Measurements from ENCODE around the gene DYRK1A. TPM values are rescaled to one million over a fixed set of nuclear protein-coding genes. Genes with fewer than 3 reads are reported as not detected.

Gene DYRK1A
- total and polyA plus RNA-seq, 2 experiments from 2014 or later, result 4.2 to 61.7 TPM

DNA sequence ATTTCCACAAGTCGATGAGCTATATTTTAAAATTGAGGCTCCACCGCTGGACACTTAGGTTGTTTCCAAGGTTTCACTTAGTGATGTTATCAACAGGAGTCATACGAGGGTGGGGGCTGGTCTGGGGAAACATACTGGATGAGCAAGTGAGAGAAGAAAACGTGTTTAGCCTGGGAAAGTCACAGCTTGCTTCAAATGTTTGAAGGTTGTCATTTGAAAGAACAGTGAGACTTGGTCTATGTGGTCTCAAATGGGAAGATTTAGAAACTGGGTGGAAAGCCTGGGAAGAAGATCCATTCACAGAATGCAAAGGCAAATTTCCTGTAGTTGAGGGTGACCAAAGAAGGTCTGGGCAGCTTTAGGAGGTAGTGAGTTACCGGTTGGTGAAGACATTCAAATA, 9.9 kb upstream of the DYRK1A start:
- TF ChIP-seq, protein P1, sequence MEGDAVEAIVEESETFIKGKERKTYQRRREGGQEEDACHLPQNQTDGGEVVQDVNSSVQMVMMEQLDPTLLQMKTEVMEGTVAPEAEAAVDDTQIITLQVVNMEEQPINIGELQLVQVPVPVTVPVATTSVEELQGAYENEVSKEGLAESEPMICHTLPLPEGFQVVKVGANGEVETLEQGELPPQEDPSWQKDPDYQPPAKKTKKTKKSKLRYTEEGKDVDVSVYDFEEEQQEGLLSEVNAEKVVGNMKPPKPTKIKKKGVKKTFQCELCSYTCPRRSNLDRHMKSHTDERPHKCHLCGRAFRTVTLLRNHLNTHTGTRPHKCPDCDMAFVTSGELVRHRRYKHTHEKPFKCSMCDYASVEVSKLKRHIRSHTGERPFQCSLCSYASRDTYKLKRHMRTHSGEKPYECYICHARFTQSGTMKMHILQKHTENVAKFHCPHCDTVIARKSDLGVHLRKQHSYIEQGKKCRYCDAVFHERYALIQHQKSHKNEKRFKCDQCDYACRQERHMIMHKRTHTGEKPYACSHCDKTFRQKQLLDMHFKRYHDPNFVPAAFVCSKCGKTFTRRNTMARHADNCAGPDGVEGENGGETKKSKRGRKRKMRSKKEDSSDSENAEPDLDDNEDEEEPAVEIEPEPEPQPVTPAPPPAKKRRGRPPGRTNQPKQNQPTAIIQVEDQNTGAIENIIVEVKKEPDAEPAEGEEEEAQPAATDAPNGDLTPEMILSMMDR (IDR thresholded peaks at IDR 0.05; ENCODE audit: low read depth, low read length), result no peak
- DNase-seq (ENCODE audit: low read depth in 1 of 2, low spot score in 1 of 2), result no peak
- H3K9me3 ChIP-seq (ENCODE audit: low read depth), result no peaks in the 10 kb centered on the region
- H3K4me1 ChIP-seq (ENCODE audit: low read depth), result no peaks in the 10 kb centered on the region
- H3K4me3 ChIP-seq, result no peak overlapping the region
- H3K27me3 ChIP-seq, result no peaks in the 10 kb centered on the region
- no peaks in the 10 kb centered on the region for H3K36me3 ChIP-seq
- H3K27ac ChIP-seq, result no peak overlapping the region

DNA sequence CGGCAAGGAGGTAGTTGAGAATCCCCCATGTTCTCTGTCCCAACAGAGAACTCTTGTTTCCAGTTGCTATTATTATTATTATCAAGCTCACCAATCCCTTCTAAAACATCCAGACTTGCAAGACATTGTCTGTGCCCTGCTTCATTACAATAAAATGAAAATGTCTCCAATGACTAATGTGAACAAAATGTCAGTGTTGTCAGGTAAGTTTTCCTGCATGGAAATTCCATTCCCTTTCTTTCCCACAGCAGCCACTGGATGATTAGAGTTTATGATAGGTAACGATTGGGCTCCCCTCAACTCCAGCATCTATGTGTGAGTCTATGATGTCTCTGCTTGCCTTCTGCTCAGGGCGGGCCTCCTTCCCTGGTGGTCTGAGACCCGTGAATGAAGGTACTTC, 8.9 kb upstream of the DYRK1A start:
- Histone ChIP-seq H3K9me3 (ENCODE audit: low read depth) (no peaks in the 10 kb centered on the region), H3K4me1 (ENCODE audit: low read depth) (no peaks in the 10 kb centered on the region), H3K36me3 (no peaks in the 10 kb centered on the region), H3K27me3 (no peaks in the 10 kb centered on the region), H3K4me3 (no peak overlapping the region), H3K27ac (no peak overlapping the region)
- TF ChIP-seq, protein P1 (IDR thresholded peaks at IDR 0.05; ENCODE audit: low read depth, low read length), result no peak
- no peak for DNase-seq (ENCODE audit: low read depth in 1 of 2, low spot score in 1 of 2)

DNA sequence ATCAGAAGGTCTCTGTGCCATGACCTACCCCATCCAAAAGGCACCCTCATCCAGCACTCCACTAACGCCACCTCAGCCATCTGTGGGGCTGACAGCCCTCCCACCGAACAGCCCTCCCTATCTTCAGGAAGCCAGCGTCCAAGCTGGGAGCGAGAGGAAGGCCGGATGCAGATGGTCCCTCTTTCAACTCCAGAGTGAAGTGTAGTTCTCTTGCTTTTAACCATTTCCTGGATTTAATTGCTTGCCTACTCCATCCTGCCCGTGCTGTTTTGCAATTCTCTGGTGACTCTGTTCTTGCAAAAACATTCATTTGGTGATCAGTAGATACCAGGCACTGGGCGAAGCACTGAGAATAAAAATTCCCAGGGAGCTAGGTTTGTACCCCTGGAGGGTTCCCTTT, 8.2 kb upstream of the DYRK1A start:
- no peaks in the 10 kb centered on the region for H3K9me3 ChIP-seq (ENCODE audit: low read depth)
- H3K27ac ChIP-seq, result no peak overlapping the region
- H3K36me3 ChIP-seq, result no peaks in the 10 kb centered on the region
- H3K4me1 ChIP-seq (ENCODE audit: low read depth), result no peaks in the 10 kb centered on the region
- TF ChIP-seq, protein P1 (IDR thresholded peaks at IDR 0.05; ENCODE audit: low read depth, low read length), result no peak
- no peak overlapping the region for H3K4me3 ChIP-seq
- peak in 1 of 2 donors; percentile 64 for DNase-seq (ENCODE audit: low read depth in 1 of 2, low spot score in 1 of 2)
- H3K27me3 ChIP-seq, result no peaks in the 10 kb centered on the region

DNA sequence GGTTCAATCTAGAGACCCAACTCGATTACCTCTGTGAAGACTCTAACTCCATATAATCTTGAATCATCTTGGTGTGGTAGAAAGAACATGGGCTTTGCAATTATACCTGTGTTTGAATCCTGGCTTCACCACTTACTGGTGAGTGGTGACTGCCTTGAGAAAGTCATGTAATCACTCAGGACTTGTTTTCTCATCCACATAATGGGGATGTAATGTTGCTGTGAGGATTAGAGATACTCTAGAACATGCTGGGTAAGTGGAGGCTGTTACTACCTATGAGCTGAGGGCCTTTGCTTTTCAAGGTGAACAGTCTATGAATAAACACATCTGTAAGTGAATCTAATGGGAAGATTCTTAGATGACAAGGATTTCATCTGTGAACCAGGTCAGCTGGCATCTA, 2.6 kb upstream of the DYRK1A start:
- H3K27ac ChIP-seq, result no peak overlapping the region
- H3K9me3 ChIP-seq (ENCODE audit: low read depth), result no peaks in the 10 kb centered on the region
- peaks cover 7% of the 10 kb centered on the region for H3K36me3 ChIP-seq
- no peak for DNase-seq (ENCODE audit: low read depth in 1 of 2, low spot score in 1 of 2)
- no peaks in the 10 kb centered on the region for H3K27me3 ChIP-seq
- TF ChIP-seq, protein P1 (IDR thresholded peaks at IDR 0.05; ENCODE audit: low read depth, low read length), result no peak
- H3K4me1 ChIP-seq (ENCODE audit: low read depth), result peaks cover 5% of the 10 kb centered on the region
- no peak overlapping the region for H3K4me3 ChIP-seq

DNA sequence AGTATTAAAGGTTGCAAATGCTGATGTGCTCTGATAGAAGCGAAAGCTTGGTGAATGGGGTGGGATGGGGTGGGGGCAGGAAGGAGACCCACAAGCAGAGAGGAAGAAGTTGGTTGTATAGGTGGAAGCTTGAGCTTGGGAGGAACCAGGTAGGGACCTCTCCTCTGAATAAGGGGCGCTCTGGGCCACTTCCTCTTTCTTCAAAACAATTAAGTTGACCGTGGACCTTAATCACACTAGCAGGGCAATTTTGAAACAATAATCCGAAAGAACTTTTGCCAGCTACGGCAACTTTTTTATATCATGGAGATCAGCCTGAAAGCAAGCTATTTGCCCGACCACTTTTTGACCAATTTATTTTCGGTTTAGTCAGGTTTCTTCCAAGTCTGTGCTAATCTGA, 1.9 kb upstream of the DYRK1A start:
- Histone ChIP-seq H3K9me3 (ENCODE audit: low read depth) (no peaks in the 10 kb centered on the region), H3K36me3 (peaks cover 7% of the 10 kb centered on the region), H3K4me3 (peak overlapping the region; percentile 84), H3K27ac (peak overlapping the region; percentile 100), H3K27me3 (no peaks in the 10 kb centered on the region), H3K4me1 (ENCODE audit: low read depth) (peaks cover 10% of the 10 kb centered on the region)
- TF ChIP-seq, protein P1 (IDR thresholded peaks at IDR 0.05; ENCODE audit: low read depth, low read length), result no peak
- no peak for DNase-seq (ENCODE audit: low read depth in 1 of 2, low spot score in 1 of 2)

Data from cardiac muscle cell (in vitro differentiated cells and primary cell).